ENCODE results near the gene MT1M.
"Not testable (repeated sequence)": the region's sequence is repeated elsewhere in the genome, so short reads cannot be mapped to it uniquely, and the experiment has no call there.

Gene MT1M

DNA sequence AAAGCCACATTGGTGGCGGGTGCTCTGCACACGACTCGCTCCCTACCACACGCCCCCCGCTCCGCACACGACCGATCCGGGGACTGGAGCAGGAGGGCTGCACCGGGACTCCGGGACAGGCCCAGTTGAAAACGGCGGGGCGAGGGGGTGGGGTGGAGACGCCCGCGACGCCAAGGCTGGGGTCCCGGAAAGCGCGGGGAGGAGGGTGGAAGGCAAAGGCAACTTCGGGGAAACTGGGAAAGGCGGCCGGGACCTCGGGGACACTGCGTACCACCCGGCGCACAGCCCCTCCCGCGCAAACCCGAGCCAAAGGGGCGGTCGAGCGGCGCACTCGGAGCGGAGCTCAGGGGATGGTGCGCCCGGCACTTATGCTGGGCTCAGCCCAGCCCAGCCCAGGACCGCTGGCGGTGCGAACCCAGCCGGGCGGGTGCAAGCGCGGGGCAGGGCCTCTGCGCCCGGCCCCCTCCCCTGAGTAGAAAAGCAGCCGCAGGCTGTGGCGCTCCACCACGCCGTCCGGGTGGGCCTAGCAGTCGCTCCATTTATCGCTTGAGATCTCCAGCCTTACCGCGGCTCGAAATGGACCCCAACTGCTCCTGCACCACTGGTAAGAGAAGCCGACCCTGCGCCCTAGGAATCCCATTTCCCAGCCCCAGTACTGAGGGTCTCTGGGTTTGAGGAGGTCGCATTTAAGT lies at the start of gene MT1M:
MT1M (plus strand) TSS at position 504 of the 692 bp plus-strand sequence; CDS start at position 577, 73 bp downstream.
- DNase-seq, result peak; percentile 32

DNA sequence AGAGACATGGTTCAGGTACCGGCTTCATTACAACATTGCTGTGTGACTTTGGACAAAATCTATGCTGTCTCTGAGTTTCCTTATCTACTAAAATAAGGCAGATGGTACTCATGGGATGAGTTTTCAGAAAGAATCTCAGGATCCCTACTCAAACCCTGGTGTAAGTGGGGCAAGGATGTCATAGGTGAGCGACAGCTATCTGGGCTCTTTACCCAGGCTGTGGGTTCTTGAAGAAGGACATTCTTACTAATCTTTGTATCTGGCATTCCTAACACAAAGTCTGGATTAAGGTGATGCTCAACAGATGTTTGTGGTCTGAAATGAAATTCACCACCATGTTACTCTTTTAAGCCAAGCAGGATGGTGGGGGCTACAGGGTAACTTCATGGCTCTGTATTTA lies 49.5 kb upstream of the MT1M start:
- DNase-seq, result not testable (repeated sequence)

DNA sequence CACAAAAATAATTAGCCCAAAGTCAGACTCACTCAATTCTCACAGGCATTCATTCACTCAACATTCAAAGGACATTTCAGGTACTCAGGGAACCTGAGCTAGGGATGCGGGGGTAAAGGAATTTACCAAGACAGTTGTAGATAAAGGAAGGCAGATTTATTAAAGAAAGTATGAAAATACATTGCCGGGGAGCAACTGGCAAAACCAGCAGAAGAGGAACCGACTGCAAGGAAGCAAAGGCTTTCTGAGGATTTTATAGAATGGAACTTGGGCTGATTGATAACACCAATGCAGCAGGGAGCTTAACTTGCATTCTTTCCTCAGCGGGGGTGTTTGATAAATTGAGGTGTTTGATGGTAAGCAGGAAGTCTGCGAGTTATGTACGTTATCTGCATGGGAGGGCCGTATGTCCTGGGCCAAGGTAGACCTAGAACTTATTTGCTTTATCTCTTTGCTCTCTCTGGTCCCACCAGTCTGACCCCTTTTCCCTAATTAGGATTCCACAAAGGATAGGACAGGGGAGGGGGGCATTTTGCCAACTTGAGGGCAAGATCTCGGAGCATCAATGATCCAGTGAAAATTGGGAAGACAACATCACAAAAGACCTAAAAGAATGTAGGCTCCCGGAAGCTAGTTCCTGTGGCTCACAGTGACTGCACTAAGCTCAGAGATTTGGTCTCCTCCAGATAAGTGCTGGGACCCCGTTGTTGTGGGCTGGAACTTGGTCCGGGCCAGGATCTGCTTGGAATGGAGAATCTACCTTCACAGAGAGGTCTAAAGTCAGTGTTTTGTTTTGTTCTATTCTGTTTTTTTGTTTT lies 48.9 kb upstream of the MT1M start:
- no peak for DNase-seq

DNA sequence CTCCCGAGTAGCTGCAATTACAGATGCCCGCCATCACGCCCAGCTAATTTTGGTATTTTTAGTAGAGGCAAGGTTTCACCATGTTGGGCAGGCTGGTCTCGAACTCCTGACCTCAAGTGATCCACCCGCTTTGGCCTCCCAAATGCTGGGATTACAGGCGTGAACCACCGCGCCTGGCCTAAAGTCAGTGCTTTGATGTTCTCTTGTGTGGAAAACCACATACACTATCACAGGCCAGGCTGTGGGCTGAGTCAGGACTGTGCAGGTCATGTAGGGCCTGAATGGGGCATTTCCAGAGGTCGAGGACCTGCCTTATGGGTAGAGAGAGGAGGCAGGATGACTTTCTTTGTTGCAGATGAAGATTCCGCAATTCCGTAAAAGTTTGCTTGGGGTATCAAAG lies 48.2 kb upstream of the MT1M start:
- no peak for DNase-seq

DNA sequence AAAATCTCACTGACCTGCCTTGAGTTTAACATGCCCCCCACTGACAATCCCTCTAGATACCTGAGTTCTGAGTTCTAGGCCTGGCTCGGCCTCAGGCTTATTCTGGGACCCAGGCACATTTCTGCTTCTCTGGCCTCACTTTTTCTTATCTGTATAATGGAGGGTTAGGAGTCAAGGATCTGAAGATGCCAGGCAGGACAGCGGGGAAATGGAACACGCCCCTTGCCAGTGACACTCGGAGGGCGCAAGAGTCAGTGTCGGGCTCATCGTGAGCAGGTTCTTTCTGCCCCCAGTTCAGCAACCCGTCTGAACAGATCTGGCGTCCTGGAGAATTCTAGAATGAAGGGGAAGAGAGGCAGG lies 43.7 kb upstream of the MT1M start:
- no peak for DNase-seq

DNA sequence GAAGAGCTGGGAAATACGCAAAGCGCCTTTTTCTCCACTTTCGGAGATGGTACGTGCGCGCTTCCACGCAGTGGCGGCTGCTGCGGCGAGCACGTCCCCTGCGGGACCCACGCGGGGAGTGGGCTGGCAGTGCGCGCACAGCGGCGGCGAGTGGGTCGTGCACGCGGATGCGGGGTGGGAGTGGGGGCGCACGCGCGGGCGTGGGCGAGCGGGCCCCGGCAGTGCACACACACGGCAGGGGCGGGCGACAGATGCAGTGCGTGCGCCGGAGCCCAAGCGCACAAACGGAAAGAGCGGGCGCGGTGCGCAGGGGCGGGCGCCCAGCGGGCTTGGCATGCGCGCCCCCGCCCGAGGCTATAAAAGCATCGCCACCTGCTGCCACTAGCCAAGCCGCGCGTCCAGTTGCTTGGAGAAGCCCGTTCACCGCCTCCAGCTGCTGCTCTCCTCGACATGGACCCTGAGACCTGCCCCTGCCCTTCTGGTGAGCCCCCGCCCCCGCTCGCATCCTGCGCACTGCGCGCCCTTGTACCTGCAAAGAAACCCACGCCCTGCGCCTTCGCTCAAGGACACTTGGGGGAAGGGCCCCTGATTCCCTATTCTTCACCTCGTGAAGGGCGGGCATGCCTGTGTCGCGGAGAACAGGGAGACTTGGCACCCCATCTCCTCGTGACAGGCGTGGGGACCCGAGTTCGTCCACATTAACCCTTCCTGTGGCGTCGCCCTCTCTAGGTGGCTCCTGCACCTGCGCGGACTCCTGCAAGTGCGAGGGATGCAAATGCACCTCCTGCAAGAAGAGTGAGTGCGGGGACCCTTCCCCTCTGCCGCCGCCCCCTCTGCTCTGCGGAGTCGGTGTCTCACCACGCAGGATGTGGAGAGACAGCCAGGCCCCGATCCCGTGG lies 43.1 kb upstream of the MT1M start, which contains the start of gene MT3:
MT3 (plus strand) TSS at position 388 of the 899 bp plus-strand sequence; CDS start at position 451, 63 bp downstream.
- peak; percentile 77 for DNase-seq

DNA sequence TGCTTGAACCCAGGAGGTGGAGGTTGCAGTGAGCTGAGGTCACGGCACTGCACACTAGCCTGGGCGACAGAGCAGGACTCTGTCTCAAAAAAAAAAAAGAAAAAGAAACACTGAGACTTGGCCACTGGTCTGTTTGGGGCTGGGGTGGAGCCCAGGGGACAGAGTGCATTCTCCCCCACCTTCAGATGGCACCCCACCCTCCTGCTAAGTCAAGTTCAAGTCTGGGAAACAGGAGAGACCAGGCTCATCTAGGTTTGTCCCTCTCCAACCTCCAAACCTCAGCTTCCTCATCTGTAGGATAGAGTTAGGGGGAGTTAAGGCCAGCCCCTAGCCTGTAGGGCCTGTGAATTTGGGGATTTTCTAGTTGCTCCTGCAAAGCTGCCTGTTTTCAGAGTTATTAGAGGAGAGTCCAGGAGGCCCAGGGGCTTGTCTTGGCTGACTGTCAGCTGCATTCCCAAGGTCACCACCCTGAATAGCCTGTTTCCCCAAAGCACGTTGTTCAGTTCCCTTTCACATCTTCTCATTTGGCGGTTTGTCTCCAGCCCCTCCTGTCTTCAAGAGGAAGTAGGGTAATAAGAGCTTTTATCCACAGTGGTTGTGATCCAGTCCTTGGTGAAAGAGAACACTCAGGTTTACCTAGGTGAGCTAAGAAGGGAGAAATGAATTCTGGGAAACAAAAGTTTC lies 40.9 kb upstream of the MT1M start:
- DNase-seq, result no peak

DNA sequence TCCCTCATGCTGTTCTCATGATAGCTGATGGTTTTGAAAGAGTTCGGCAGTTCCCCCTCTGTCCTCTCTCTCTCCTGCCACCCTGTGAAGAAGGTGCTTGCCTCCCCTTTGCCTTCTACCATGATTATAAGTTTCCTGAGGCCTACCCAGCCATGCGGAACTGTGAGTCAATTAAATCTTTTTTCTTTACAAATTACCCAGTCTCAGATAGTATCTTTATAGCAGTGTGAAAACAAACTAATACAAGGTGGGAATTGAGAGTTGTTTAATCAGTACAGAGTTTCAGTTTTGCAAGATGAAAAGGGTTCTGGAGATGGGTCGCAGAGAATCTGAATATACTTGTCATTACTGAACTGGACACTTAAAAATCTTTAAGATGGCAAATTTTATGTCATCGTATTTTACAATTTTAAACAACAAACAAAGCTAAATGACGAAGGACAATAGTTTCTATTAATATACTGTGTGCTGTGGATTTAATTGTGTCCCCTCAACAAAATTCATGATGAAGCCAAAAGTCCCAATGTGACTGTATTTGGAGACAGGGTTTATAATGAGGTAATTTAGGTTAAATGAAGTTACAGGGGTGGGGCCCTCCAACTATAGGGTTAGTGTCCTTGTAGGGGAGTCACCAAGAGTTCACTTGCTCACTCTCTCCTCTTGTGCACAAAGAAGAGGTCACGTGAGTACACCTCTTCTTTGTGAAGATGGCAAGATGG lies 38.7 kb upstream of the MT1M start:
- DNase-seq, result no peak

DNA sequence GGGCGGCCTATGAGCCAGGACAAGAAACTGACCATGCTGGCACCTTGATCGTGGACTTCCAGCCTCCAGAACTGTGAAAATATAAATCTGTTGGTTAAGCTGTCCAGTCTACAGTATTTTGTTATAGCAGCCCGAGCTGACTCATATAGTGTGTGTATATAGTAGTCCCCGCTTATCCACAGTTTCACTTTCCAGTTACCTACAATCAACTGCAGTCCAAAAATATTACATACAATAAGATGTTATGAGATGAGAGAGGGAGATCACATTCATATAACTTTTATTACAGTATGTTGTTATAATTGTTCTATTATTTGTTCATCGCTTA lies 38.2 kb upstream of the MT1M start:
- no peak for DNase-seq

DNA sequence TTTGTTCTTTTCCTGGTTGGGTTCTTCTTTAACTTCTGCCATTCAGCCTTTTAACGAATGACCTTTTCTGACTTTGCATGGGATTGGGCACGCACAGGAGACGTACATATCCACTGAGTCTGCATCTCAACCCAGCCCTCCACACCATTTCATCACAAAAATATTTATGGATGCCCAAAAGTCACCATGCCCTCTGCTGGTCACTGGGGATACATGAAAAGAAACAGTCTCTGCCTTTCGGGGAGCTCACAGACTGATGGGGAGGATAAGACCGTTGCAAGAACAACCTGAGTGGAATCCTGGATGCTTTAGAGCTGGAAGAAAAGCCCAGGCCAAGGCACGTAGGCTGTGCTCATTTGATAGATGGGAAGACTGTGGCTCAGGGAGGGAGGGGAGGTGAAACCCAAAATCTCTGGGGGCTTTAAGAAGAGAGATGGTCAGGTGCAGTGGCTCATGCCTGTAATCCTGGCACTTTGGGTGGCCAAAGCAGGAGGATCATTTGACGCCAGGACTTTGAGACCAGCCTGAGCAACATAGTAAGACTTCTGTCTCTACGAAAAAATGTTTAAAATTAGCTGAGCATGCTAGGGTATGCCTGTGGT lies 32.0 kb upstream of the MT1M start:
- peak; percentile 42 for DNase-seq

DNA sequence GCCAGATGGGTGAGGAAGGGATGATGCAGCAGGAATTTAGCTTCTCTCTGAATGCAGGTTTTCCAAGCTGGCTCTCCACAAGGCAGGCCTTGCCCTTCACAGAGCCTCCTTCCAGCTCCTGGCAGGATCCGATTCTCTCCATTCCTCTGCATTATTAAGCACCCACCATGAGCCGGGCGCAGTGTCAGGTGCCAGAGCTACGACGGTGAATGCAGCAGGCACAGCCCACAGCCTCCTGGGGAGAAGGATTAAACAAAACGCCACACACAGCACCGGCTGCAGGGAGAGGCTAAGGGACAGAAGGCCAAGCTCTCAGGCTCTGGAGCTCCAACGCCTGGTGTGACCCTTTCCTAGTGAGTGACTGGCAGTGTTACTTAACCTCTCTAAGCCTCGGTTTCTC lies 31.1 kb upstream of the MT1M start:
- peak; percentile 47 for DNase-seq

DNA sequence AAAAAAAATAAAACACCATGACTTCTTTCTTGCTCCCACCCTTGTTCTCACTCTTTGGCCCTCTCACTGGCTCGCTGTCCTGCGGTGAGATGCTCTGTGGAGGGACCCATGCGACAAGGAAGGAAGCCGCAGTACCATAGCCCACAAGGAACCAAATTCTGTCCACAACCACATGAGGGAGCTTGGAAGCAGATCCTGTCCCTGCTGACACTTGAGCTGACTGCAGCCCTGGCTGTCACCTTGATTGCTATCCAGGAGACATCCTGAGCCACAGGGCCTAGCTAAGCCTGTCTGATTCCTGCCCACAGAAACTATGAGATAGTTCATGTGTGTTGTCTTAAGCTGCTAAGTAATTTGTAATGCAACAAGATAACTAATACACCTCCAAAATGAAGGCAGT lies 28.9 kb upstream of the MT1M start:
- peak; percentile 42 for DNase-seq

DNA sequence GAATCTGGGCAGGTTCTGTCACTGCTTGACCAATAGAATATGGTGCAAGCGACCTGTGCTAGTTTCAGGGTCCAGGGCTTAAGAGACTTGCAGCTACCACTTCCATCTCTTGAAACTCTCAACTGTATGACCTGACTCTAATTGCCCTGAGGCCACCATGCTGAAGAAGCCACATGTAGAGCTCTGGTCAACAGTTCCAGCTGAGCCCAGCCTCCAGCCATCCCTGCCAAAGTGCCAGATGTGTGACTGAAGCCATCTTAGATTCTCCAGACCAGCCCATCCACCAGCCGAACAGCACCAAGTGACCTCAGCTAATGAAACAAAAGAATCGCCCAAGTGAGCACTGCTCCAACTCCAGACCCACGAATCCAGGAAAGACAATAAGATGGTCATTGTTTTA lies 27.5 kb upstream of the MT1M start:
- DNase-seq, result no peak

DNA sequence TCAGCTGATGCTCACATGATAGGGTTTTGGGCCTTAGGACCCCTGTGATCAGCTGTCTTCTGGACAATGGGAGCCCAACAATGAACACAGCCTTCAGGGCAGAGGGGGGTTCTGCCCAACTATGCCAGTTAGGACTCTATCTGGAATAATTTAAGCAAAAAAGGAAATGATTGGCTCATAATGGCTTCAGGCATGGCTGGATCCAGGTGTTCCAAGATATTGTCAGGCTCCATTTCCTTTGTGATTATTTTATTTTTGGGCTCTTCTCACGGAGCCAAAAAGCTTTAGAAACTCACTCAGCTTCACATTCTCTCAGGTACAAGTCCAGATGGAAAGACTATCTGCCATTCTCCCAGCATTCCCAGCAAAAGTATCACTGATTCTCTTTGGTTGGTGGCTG lies 27.0 kb upstream of the MT1M start:
- DNase-seq, result no peak

DNA sequence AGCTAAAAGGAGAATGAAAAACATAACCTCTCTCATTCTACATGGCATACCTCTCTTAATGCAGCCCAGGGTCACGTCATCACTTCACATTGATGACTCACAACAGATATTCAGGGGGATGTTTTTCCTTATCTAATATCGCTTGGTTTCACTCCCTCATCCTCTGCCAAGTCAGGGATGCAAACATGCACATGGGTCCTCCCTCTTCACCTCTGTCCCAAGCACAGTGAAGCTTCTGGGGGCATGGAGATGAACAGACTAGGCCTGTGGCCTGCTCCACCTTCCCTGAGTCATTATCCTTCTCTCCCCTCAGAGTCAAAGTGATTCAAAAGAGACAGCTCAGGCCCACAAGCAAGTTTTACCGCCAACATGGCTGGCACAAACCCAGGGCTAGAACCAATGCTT lies 26.4 kb upstream of the MT1M start:
- no peak for DNase-seq

DNA sequence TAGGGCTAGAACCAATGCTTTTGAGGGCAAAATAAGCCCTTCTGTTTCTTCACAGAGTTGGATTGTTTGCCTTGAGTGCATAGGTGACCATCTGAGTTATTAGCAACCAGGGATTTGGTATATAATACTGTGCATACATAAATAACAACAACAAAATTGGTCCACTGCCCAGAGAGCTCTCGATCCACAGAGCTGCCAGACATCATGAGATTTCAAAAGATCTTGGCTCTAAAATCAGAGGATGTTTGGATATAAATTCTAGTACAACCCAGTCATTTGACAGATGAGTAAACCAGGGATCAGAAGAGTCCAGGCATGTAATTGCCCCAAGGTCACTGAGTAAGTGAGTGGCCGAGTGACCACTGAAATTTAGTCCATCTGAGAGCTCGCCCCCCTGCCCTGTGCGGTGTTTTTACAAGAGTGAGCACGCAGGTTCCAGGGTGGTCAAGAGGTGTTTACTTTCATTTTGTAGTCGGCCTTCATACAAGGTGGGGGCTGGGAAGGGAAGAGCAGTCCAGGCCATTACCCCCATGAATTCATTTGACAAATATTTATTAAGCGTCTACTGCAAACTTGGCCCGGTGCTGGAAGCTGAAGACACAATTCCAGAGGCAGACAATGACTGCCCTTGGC lies 25.9 kb upstream of the MT1M start:
- DNase-seq, result no peak

DNA sequence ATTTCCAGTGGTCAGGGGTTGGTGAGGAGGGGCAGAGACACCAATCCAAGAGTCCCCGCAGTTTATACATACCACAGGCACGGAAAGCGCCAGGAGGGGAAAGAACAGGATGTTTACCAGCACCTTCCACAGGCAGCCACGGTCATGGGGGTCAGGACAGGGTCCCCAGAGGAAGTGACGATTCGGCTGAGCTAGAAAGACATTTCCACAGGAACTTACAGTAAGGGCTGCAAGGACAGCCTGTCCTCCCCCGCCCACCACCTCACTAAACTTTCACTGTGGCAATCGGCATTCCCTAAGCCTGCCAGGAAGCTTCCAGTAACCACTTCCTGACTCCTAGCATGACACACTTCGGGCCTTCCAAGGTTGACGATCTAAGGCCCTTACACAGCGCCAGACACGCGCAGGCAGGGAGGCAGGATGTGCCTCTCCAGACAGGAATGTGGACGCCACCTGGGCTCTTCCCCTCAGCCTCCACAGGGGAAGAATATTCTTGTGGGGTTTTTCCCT lies 25.3 kb upstream of the MT1M start:
- DNase-seq, result no peak

DNA sequence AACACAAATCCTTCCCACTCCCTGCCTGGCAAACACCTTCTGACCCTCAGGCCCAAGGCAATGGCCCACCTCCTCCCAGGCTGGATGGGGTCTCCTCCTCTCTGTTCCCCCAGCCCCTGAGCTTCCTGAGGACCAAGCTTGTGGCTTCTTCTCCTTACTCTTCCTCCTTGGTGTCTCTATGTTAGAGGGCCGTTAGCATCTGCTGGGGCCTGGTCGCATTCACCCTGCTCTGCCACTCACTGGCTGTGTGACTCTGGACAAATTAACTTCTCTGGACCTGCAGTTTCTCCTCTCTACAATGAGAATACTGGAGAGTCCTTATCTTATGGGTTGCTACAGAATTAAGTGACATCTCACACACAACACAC lies 24.8 kb upstream of the MT1M start:
- no peak for DNase-seq

DNA sequence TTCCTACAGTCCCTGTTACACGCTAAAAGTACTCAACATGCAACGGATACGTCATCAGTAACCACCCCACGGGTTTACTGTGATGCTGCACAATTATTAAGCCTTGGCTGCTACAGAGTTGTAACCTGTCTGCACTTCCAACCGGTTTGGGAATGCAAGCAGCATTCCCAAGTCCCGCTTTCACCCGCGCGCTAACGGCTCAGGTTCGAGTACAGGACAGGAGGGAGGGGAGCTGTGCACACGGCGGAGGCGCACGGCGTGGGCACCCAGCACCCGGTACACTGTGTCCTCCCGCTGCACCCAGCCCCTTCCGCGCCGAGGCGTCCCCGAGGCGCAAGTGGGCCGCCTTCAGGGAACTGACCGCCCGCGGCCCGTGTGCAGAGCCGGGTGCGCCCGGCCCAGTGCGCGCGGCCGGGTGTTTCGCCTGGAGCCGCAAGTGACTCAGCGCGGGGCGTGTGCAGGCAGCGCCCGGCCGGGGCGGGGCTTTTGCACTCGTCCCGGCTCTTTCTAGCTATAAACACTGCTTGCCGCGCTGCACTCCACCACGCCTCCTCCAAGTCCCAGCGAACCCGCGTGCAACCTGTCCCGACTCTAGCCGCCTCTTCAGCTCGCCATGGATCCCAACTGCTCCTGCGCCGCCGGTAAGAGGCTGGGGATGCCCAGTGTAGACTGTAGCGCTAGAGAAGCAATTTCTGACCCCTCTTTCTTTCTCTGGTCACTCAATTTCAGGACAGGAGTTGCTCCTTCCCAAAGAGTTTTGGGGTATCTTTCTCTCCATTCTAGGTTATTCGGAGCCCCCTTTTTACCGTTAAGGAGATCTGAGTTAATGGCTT lies 24.2 kb upstream of the MT1M start, which contains the start of gene MT2A:
MT2A (plus strand) TSS at position 542 of the 833 bp plus-strand sequence; CDS start at position 614, 72 bp downstream.
- DNase-seq, result peak; percentile 90

DNA sequence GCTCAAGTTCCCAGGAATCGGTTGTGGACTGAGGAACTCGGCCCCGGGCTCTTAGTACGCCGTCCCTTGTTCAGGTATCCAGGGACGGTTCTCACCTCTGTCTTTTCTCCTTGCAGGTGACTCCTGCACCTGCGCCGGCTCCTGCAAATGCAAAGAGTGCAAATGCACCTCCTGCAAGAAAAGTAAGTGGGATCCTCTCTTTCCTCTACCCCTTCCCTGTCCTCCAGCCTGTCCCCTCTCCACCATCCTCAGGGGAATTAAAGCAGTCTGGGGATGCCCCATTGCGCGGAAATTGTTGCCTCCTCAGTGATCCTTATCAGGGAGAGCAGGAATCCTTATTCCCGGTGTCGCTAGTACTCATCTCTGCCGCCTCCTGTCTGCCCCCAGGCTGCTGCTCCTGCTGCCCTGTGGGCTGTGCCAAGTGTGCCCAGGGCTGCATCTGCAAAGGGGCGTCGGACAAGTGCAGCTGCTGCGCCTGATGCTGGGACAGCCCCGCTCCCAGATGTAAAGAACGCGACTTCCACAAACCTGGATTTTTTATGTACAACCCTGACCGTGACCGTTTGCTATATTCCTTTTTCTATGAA lies 23.5 kb upstream of the MT1M start:
- no peak for DNase-seq
